GM12878 (cell line): ENCODE measurements around the gene RAB37.

Experiments used
- CREM ChIP-seq: IDR thresholded peaks from 2 replicates; pipeline ENCODE4 v1.6.1; 2014; ENCODE audit warnings: antibody characterized with exemption, low read depth
- CUX1 ChIP-seq: IDR thresholded peaks from 2 replicates; pipeline ENCODE4 v1.6.1; 2012; ENCODE audit warnings: improper control_type of control experiment, low read depth, low read length; ENCODE audit not compliant: insufficient replicate concordance
- E4F1 ChIP-seq: fragments of 450-650 bp; IDR thresholded peaks from 2 replicates; pipeline ENCODE4 v1.6.1; 2018; ENCODE audit warnings: borderline replicate concordance, mild to moderate bottlenecking; ENCODE audit not compliant: partially characterized antibody
- EP300 ChIP-seq, 2 experiments: fragments of 150-350 bp in 1 of 2; IDR thresholded peaks; 2 replicates each; pipeline ENCODE4 v1.6.1; 2011 to 2012; ENCODE audit warnings: low read depth in 2 of 2, low read length in 2 of 2, borderline replicate concordance in 1 of 2, improper control_type of control experiment in 1 of 2, inconsistent platforms in 1 of 2; ENCODE audit not compliant: control insufficient read depth in 1 of 2
- GATAD2B ChIP-seq: fragments of 450-650 bp; conservative IDR thresholded peaks from 2 replicates; pipeline ENCODE4 v1.6.1; 2017; ENCODE audit warnings: low read depth, mild to moderate bottlenecking, moderate library complexity
- HSF1 ChIP-seq: fragments of 150-350 bp; IDR thresholded peaks from 2 replicates; pipeline ENCODE4 v1.6.1; 2014; ENCODE audit warnings: mild to moderate bottlenecking, low read depth, low read length
- IRF3 ChIP-seq: fragments of 450-650 bp; IDR thresholded peaks from 2 replicates; pipeline ENCODE4 v1.6.1; 2014; ENCODE audit warnings: mild to moderate bottlenecking
- MXI1 ChIP-seq: fragments of 150-350 bp; IDR thresholded peaks from 2 replicates; pipeline ENCODE4 v1.6.1; 2011; ENCODE audit warnings: low read depth, mild to moderate bottlenecking, inconsistent platforms, low read length, improper control_type of control experiment
- PBX3 ChIP-seq: IDR thresholded peaks from 2 replicates; pipeline ENCODE4 v1.6.1; 2011; ENCODE audit warnings: mild to moderate bottlenecking, low read depth, low read length, moderate library complexity; ENCODE audit not compliant: insufficient replicate concordance
- RAD21 ChIP-seq: IDR thresholded peaks from 2 replicates; pipeline ENCODE4 v1.6.1; 2011; ENCODE audit warnings: mild to moderate bottlenecking, low read depth, low read length, moderate library complexity; ENCODE audit not compliant: insufficient read depth
- RFX5 ChIP-seq: IDR thresholded peaks from 2 replicates; pipeline ENCODE4 v1.6.1; 2011; ENCODE audit warnings: low read depth, low read length, improper control_type of control experiment
- TBL1XR1 ChIP-seq: IDR thresholded peaks from 2 replicates; pipeline ENCODE4 v1.6.1; 2012; ENCODE audit warnings: low read depth, low read length, improper control_type of control experiment
- YY1 ChIP-seq: IDR thresholded peaks from 2 replicates; pipeline ENCODE4 v1.6.1; 2011; ENCODE audit warnings: low read depth, mild to moderate bottlenecking, low read length

GRCh38 chr17:74740173-74740572, 3.1 kb downstream of the RAB37 start:
- no peak for TF ChIP-seq CREM
- TF ChIP-seq TBL1XR1 = no peak
- no peak for TF ChIP-seq RAD21
- TF ChIP-seq PBX3 = no peak
- no peak for TF ChIP-seq MXI1
- TF ChIP-seq YY1 = no peak
- TF ChIP-seq E4F1 = no peak
- no peak for TF ChIP-seq CUX1
- no peak for TF ChIP-seq EP300 (IDR thresholded peaks at IDR 0.05; ENCODE audit: borderline replicate concordance in 1 of 2, control insufficient read depth in 1 of 2, low read depth in 2 of 2, low read length in 2 of 2)
- no peak for TF ChIP-seq IRF3
- no peak for TF ChIP-seq HSF1
- TF ChIP-seq GATAD2B = no peak
- no peak for TF ChIP-seq RFX5
